ENCODE results near the gene PRKAG3.
"Not testable (repeated sequence)": the region's sequence is repeated elsewhere in the genome, so short reads cannot be mapped to it uniquely, and the experiment has no call there.

Gene PRKAG3

GRCh38 chr2:218861645-218862318, 30.2 kb upstream of the PRKAG3 start:
- no peak for DNase-seq

- peak; percentile 81 for DNase-seq
These were observed 29.4 kb upstream of the PRKAG3 start for GRCh38 chr2:218860950-218861381.

- DNase-seq: no peak
These were observed 28.6 kb upstream of the PRKAG3 start for GRCh38 chr2:218859988-218860831.

GRCh38 chr2:218859556-218859987, 28.0 kb upstream of the PRKAG3 start, which contains the start of gene WNT6:
WNT6 (plus strand) TSS chr2:218859805; CDS start chr2:218860038, 233 bp downstream.
- no peak for DNase-seq

- DNase-seq: no peak
These were observed 27.3 kb upstream of the PRKAG3 start for GRCh38 chr2:218858671-218859555.

GRCh38 chr2:218858138-218858445, 26.5 kb upstream of the PRKAG3 start:
- DNase-seq: no peak

GRCh38 chr2:218857371-218858137, 26.0 kb upstream of the PRKAG3 start:
- peak; percentile 41 for DNase-seq

- no peak for DNase-seq
These were observed 25.3 kb upstream of the PRKAG3 start for GRCh38 chr2:218856896-218857243.

- DNase-seq: no peak
These were observed 24.7 kb upstream of the PRKAG3 start for GRCh38 chr2:218856167-218856895.

GRCh38 chr2:218855305-218856166, 23.9 kb upstream of the PRKAG3 start:
- DNase-seq: no peak

- DNase-seq: no peak
These were observed 23.3 kb upstream of the PRKAG3 start for GRCh38 chr2:218854860-218855259.

GRCh38 chr2:218853766-218854165, 22.2 kb upstream of the PRKAG3 start:
- peak; percentile 52 for DNase-seq

- DNase-seq: peak; percentile 50
These were observed 21.5 kb upstream of the PRKAG3 start for GRCh38 chr2:218852911-218853667.

- DNase-seq: no peak
These were observed 19.7 kb upstream of the PRKAG3 start for GRCh38 chr2:218851286-218851685.

GRCh38 chr2:218850796-218851195, 19.2 kb upstream of the PRKAG3 start:
- no peak for DNase-seq

- DNase-seq: no peak
These were observed 18.1 kb upstream of the PRKAG3 start for GRCh38 chr2:218849721-218850120.

GRCh38 chr2:218846963-218847362, 15.4 kb upstream of the PRKAG3 start:
- not testable (repeated sequence) for DNase-seq

- not testable (repeated sequence) for DNase-seq
These were observed 12.7 kb upstream of the PRKAG3 start for GRCh38 chr2:218844334-218844733.

GRCh38 chr2:218839888-218840287, 8.3 kb upstream of the PRKAG3 start:
- no peak for DNase-seq

GRCh38 chr2:218839430-218839829, 7.8 kb upstream of the PRKAG3 start:
- DNase-seq: peak; percentile 58
